ENCODE results near the gene TRIO. TPM values are rescaled to one million over a fixed set of nuclear protein-coding genes. Genes with fewer than 3 reads are reported as not detected.

Gene TRIO
- total RNA-seq, 4 donors from 2014 or later: 290 to 370 (median 346) TPM

DNA sequence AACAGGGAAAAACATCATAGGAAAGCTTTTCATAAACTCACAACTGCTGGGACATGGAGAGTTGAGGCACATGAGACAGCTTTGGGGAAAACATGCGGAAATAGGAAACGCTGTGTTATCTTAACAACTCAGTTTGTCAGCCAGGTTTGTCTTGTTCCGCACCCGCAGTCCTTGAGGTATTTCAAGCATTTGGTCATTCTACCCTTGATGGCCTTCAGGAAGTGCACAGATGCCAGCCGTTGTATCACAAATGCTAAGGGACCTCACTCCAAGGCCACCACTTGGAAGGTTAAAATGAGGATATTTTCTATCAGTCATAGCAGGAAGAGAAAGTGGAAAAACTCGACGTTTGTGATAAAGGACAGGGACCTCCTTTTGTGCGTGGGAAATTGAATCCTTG is 83.8 kb downstream of the TRIO start:
- WGBS, 2 donors: 88 to 92% methylated on average over 8 of the region's 8 CpGs
- peaks cover 0 to 11% (median 0%) of the 10 kb centered on the region in 4 donors for H3K4me1 ChIP-seq

DNA sequence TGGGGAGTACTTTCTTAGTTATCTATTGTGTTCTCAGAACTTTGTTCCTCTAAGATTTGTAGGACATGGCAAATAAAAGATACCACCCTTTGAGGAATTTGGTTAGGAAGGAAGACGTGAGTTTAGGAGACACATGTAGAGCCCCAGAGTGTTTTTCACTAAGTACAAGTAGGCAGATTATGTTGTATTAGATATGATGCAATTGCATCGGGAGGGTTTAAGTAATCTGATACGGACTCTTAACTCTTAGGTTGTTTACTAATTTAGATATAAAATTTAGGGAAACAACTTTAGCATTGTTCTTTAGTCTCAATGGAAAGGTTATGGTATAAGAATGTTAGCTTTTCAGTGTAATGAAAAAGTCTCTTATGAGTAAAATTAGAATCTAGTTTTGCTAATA is 84.4 kb downstream of the TRIO start:
- no peak for DNase-seq (ENCODE audit: low spot score in 2 of 2)
- H3K9me3 ChIP-seq: no peaks in the 10 kb centered on the region
- no peak for TF ChIP-seq POLR2A (IDR thresholded peaks at IDR 0.05)
- TF ChIP-seq, protein P1, sequence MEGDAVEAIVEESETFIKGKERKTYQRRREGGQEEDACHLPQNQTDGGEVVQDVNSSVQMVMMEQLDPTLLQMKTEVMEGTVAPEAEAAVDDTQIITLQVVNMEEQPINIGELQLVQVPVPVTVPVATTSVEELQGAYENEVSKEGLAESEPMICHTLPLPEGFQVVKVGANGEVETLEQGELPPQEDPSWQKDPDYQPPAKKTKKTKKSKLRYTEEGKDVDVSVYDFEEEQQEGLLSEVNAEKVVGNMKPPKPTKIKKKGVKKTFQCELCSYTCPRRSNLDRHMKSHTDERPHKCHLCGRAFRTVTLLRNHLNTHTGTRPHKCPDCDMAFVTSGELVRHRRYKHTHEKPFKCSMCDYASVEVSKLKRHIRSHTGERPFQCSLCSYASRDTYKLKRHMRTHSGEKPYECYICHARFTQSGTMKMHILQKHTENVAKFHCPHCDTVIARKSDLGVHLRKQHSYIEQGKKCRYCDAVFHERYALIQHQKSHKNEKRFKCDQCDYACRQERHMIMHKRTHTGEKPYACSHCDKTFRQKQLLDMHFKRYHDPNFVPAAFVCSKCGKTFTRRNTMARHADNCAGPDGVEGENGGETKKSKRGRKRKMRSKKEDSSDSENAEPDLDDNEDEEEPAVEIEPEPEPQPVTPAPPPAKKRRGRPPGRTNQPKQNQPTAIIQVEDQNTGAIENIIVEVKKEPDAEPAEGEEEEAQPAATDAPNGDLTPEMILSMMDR (IDR thresholded peaks at IDR 0.05): no peak
- no peak for TF ChIP-seq EP300 (IDR thresholded peaks at IDR 0.05)
- H3K4me1 ChIP-seq: peaks cover 0 to 11% (median 0%) of the 10 kb centered on the region in 4 donors
- H3K36me3 ChIP-seq: no peaks in the 10 kb centered on the region
- no peaks in the 10 kb centered on the region for H3K27me3 ChIP-seq
- 52 to 55% methylated on average over 3 of the region's 3 CpGs for WGBS, 2 donors
- H3K4me3 ChIP-seq: no peak overlapping the region
- H3K27ac ChIP-seq: no peak overlapping the region

More for the DNA sequence above, 83.8 kb downstream of the TRIO start:
- no peak for DNase-seq (ENCODE audit: low spot score in 2 of 2)
- Histone ChIP-seq H3K4me3 (no peak overlapping the region), H3K9me3 (no peaks in the 10 kb centered on the region), H3K27ac (no peak overlapping the region), H3K36me3 (no peaks in the 10 kb centered on the region), H3K27me3 (no peaks in the 10 kb centered on the region)
- no peak for TF ChIP-seq EP300 (IDR thresholded peaks at IDR 0.05)
- TF ChIP-seq POLR2A (IDR thresholded peaks at IDR 0.05): no peak
- TF ChIP-seq, protein P1 (IDR thresholded peaks at IDR 0.05): no peak

DNA sequence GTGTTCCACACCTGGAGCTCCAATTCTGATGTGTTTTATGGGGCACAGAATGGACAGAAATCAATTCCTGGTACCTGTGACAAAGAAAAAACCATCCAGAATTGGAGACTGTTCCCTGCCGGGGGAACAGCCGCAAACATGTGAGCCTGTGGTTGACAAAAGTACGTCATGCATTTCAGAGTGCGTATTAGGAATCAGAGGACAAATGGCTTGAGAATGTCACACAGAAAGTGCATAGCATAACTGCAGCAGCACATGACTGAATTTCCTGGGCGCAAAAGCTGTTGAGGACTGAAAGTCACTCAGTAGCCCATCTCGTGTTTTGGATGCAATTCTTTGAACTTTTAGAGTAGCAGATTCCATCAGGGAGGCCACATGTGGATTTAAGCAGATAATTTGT is 85.1 kb downstream of the TRIO start:
- TF ChIP-seq EP300 (IDR thresholded peaks at IDR 0.05) (no peak), POLR2A (IDR thresholded peaks at IDR 0.05) (no peak)
- TF ChIP-seq, protein P1 (IDR thresholded peaks at IDR 0.05): no peak
- Histone ChIP-seq H3K9me3 (no peaks in the 10 kb centered on the region), H3K27me3 (no peaks in the 10 kb centered on the region), H3K36me3 (no peaks in the 10 kb centered on the region), H3K4me1 (peaks cover 0 to 8% (median 0%) of the 10 kb centered on the region in 4 donors), H3K4me3 (no peak overlapping the region), H3K27ac (no peak overlapping the region)
- 83 to 87% methylated on average over 6 of the region's 6 CpGs for WGBS, 2 donors
- DNase-seq (ENCODE audit: low spot score in 2 of 2): no peak

DNA sequence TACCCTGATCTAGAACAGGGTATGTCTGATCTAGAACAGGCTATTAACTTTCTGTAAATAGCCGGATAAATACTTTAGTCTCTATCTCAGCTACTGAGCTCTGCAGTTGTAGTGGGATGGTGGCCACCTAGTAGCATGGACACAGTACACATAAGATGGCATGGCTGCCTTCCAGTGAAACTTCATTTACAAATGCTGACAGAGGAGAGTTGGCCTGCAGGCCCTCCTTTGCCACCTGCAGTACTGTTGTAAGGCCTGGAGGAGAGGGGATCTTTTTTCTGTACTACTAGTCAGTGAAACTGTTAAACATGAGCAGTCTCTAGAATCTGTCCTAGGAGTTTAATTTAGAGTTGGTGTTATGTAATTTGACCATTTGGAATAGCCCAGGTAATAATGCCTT is 86.0 kb downstream of the TRIO start:
- H3K4me1 ChIP-seq: no peaks in the 10 kb centered on the region
- H3K36me3 ChIP-seq: no peaks in the 10 kb centered on the region
- H3K27ac ChIP-seq: no peak overlapping the region
- no peaks in the 10 kb centered on the region for H3K27me3 ChIP-seq
- TF ChIP-seq POLR2A (IDR thresholded peaks at IDR 0.05) (no peak), EP300 (IDR thresholded peaks at IDR 0.05) (no peak)
- TF ChIP-seq, protein P1 (IDR thresholded peaks at IDR 0.05): no peak
- H3K4me3 ChIP-seq: no peak overlapping the region
- no peak for DNase-seq (ENCODE audit: low spot score in 2 of 2)
- 93 to 95% methylated on average over 1 of the region's 1 CpG for WGBS, 2 donors
- no peaks in the 10 kb centered on the region for H3K9me3 ChIP-seq

DNA sequence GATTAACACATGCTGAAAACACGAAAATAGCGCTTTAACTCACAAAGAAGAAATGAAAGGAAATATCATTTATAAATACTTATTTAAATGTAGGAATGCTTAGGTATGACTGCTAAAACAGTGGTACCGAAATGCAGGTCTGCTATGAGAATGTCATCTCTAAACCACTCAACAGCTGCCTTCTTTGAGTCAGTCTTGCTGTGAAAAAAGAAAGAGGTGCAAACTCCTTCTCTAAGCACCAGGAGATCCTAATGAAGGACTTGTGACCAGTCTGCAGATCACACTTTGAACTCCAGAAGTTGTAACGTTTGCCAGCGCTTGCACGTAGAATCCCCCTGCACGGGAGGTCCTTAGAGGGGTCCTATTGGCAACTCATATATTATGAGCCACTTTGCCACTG is 86.6 kb downstream of the TRIO start:
- WGBS, 2 donors: 88 to 89% methylated on average over 7 of the region's 7 CpGs
- Histone ChIP-seq H3K4me1 (no peaks in the 10 kb centered on the region), H3K36me3 (no peaks in the 10 kb centered on the region), H3K27ac (no peak overlapping the region), H3K27me3 (no peaks in the 10 kb centered on the region), H3K4me3 (no peak overlapping the region), H3K9me3 (no peaks in the 10 kb centered on the region)
- TF ChIP-seq POLR2A (IDR thresholded peaks at IDR 0.05) (no peak), EP300 (IDR thresholded peaks at IDR 0.05) (no peak)
- TF ChIP-seq, protein P1 (IDR thresholded peaks at IDR 0.05): no peak
- DNase-seq (ENCODE audit: low spot score in 2 of 2): no peak
